ENCODE data around the gene PCNX1.
A peak's percentile ranks its signal among the peaks of the same experiment; 100 is the strongest.
"Not testable (repeated sequence)": the region's sequence is repeated elsewhere in the genome, so short reads cannot be mapped to it uniquely, and the experiment has no call there.

Gene PCNX1

DNA sequence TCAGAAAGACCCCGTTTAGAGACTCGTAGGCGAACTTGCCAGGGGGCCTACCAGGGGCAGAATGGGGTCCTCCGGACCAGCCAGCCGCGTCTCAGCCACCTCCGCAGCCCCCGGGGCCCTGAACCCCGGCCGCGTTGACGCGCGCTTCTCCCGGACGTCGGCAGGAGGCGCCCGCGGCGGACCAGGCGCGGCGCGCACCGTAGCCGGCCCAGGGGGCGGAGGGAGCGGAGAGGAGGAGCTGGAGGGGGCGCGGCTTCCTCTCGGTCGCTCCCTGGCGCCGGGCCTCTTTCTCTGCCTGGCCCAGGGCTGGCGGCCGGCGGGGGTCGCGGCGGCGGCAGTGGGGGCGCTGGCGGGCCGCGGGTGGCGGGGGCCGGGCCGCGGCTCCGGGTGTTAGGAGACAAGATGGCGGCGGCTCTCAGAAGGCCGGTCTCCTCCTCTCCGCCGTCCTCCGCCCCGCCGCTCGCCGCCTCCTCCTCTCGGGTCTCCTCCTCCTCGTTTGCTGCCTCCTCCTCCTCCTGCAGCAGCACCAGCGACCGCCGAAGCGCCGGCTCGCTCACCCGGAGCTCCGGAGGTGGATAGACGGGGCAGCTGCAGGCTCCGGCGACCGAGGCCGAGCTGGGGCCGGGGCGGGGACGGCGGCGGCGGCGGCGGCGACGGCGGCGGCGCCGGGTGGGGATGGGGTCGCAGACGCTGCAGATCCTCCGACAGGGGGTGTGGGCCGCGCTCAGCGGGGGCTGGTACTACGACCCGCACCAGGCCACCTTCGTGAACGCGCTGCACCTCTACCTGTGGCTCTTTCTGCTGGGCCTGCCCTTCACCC lies at the start of gene PCNX1:
Gene PCNX1 (plus strand): TSS at position 284 of the 820 bp plus-strand sequence. CDS start 392 bp downstream, at position 676.
- DNase-seq (ENCODE audit: low read depth in 1 of 2, low spot score in 1 of 2) = peak; percentile 82 to 87

DNA sequence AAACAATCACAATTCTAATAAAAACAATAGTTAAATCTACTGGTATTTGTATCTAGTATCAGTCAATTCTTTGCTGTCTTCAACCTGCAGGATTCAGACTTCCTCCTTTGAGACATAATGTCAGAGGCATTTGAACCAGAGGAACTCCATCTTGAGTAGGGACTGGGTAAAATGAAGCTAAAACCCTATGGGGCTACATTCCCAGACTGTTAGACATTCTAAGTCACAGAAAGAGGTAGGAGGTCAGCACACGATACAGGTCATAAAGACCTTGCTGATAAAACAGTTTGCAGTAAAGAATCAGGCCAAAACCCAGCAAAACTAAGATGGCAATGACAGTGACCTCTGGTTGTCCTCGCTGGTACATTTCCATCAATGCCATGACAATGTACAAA lies 49.8 kb upstream of the PCNX1 start:
- DNase-seq (ENCODE audit: low read depth in 1 of 2, low spot score in 1 of 2) = no peak

DNA sequence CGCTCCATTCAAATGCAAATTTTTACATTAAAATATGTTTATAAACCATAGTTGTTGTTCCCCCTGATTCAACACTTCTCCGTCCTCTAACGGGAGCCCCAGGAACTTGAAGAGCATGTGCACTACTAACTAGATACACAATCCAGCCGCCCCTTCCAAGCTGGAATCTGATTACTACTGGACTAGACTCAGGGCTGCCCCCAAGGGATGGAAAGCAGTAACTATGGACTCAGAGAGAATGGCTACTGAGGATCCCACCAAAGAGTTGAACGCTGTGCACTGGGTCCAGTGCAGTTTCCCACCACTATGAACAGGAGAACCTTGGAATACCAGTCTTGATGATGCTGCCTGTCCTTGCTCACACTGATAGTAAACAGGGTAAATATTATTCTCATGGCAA lies 48.6 kb upstream of the PCNX1 start:
- no peak for DNase-seq (ENCODE audit: low read depth in 1 of 2, low spot score in 1 of 2)

DNA sequence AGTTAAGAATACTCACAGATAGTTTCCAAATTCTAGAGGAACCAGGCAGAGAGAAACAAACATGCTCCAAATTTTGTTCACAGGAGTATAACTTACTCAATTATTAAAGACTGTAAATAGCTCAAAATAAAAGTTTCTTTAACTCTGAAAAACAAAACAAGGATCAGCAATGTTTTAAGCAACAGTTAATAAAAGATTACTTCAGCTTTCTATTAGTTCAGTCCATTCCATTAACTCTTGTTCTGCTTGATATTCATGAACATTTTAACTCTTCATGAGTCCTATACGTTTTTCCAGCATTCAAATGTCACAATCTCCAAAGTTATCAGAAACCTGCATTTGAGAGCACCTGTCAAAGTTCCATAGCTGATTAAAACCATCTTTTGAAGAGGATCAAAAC lies 40.3 kb upstream of the PCNX1 start:
- not testable (repeated sequence) for DNase-seq (ENCODE audit: low read depth in 1 of 2, low spot score in 1 of 2)

DNA sequence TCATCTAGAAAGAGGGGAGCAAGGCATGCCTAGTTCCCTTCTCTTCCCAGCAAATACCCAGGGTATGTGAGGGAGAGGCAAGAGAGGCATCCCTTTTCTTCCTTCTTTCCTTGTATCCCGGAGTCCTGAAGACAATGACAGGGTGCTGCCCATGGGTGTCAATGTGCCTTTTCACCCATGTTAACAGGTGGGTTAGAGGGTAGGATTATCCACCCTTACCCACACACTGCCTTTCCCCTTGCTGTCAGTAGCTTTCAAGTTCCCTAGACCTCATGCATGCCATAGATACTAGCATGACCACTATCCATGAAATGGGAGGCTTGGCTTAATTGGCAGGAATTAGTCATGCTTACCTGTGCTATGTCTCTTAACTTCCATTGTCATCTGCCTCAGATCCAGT lies 36.3 kb upstream of the PCNX1 start:
- DNase-seq (ENCODE audit: low read depth in 1 of 2, low spot score in 1 of 2) = no peak

DNA sequence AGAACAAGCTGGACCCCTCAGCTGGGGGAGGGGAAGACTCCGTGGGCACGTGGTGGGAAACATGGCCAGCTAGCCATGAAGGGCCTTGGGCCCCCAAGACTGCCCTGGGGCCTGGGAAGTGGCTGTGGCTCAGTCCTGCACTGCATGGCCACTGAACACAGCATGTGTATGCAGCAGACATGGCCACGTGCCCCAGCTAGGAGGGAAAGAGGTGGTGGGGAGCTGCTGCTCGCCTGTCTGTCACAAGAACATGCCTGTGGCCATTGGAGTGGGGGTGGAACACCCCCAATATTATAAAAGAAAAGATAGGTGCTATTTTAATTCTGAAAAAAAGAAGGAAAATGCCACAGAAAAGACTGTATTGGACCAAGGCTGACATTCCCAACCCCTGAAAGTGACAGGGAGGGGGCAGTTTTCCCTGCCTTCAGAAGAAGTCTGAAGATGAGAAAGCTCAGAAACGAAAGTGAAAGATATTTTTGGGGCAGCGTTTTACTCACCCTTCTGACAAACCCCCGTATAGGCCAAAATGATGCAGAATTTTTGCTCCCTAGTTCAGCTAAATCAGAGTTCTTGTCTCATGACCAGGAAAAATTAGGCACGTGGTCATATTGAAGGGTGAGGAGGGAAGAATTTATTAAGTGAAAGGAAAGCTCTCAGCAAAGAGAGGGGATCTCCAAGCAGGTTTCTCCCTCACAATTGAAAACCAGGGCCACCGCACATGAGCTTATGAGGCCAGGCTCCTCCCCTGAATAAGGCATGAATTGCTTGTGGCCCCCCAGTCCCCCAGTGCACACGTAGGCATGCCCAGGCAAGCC lies 35.2 kb upstream of the PCNX1 start:
- DNase-seq (ENCODE audit: low read depth in 1 of 2, low spot score in 1 of 2) = no peak

DNA sequence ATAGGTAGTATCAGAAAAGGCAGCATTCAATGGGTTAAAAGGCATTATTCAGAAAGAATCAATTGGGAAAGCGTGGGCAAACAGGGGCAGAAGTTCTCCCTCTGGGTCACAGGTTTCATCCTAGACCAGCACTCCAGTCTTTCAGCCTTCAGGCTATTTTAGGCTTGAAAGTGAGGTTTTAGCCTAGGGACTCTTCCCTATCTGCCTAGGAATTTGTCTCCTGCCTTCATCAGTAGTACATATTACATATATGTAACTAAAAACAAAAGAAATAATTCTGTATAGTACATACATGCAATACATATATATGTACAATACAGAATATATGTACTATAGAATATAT lies 34.6 kb upstream of the PCNX1 start:
- no peak for DNase-seq (ENCODE audit: low read depth in 1 of 2, low spot score in 1 of 2)

DNA sequence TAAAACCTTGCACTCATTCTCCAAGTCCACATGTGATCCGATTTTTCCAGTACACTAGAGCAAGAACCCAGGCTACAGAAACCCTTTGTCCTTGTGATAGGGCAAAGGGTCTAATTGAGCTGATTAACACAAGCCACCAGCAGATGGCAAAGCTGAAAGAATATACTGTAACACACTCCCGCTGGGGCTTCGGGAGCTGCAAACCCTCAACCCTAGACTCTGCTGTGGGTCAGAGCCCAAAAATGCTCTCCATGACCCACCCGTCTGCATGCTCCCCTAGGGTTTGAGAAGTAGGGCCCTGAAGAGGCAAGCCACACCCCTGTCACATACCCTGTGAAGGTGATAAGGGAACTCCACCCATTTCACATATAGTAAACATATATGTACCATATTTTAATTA lies 33.6 kb upstream of the PCNX1 start:
- DNase-seq (ENCODE audit: low read depth in 1 of 2, low spot score in 1 of 2) = no peak

DNA sequence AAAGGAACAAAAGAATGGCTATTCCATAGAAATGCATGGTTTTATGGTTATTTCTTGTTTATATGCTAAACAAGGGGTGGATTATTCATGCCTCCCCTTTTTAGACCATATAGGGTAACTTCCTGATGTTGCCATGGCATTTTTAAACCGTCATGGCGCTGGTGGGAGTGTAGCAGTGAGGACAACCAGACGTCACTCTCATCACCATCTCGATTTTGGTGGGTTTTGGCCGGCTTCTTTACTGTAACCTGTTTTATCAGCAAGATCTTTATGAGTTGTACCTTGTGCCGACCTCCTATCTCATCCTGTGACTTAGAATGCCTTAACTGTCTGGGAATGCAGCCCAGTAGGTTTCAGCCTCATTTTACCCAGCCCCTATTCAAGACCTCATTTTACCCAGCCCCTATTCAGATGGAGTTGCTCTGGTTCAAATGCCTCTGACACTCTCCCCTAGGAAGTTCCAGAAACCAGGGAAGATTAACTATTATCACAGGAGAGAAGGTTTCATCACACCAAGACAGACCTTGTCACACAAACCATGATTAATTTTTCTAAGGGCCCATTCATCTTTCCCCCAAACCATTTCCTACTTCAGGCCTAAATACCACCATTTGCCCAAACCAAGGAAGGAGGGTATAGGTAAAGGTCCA lies 31.3 kb upstream of the PCNX1 start:
- not testable (repeated sequence) for DNase-seq (ENCODE audit: low read depth in 1 of 2, low spot score in 1 of 2)

DNA sequence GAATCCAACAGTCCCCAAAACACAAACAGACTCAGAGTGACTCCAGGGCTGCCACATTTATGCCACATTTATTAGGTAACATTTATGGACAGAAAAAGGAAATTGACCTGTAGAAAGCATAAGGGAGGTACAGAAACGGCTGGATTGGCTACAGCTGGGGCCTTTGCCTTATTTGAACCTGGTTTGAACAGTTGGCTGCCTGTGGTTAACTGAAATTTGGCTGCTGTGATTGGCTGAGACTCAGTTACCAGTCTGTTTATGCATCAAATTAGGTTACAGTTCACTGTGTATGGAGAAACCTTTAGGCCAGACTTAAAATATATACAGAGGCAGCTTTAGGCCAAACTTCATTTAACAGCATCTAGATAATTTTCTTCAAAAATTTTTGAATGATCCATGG lies 27.8 kb upstream of the PCNX1 start:
- DNase-seq (ENCODE audit: low read depth in 1 of 2, low spot score in 1 of 2) = no peak

DNA sequence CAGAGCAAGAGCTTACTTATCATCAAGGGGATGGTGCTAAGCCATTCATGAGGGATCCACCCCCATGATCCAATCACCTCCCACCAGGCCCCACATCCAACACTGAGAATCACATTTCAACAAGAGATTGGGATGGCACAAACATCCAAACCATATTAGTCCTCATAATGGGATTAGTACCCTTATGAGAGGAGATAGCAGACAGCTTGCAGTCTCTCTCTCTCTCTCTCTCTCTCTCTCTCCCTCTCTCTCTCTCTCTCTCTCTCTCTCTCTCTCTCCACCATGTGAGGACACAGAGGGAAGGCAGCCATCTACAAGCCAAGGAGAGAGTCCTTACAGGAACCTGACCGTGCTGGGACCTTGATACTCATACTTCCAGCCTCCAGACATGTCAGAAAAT lies 26.4 kb upstream of the PCNX1 start:
- DNase-seq (ENCODE audit: low read depth in 1 of 2, low spot score in 1 of 2) = not testable (repeated sequence)

DNA sequence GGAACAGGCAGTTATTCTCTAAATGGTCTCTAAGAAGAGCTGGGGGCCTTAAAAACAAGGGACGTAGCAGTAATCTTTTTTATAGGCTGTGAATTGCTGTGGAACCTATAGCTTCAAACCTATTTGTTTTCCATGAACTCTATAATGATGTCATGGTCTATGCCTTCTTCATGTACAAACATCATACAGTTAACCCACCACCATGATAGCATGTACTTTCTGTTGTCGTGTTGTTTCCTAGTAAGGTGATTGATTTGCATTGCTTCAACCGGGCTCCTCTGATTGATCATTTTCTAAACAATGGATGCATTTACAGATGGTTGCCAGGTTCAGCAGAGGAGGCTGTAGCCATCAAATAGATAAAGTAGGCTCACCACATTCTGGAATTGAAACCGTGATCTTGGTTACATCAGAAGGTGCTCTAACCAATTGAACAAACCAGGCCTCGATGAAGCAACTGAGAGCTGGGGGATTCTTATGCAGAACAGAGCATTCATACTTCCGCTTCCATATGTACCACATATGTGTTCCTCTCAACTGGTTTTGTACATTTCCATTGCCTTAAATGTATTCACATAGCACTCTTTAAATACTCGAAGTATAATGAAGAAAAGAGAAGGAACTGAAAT lies 25.6 kb upstream of the PCNX1 start:
- DNase-seq (ENCODE audit: low read depth in 1 of 2, low spot score in 1 of 2) = no peak

DNA sequence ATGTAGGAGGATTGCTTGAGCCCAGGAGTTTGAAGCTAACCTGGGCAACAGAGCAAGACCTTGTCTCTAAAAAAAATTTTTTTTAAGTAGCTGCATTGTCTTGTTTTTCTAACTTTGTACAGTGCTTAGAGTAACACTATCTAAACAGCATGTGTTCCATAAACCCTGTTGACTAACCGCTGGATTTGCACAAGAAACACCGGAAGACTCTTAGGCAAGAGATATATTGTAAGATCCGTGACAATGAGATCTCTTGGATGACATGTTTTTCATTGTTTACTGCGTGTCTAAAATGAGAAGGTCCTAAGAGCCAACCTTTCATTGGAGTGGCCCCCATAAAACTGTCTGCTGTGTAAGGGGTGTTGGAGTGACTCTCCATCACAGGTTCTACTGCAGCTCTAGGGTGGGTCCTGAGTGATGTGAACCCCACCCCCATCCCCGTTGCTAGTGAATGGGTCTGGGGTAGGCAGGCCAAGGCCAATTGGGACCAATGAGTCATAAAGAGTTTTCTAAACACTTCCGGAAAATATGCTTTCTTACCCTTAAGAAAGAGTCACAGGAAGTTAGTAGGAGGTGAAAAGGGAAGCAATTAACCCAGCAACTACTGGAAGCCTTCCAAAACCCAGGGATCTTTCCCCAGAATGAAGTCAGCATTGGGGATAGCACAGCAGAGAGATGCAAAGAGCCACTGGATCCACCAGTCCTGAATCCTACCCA lies 24.3 kb upstream of the PCNX1 start:
- no peak for DNase-seq (ENCODE audit: low read depth in 1 of 2, low spot score in 1 of 2)

DNA sequence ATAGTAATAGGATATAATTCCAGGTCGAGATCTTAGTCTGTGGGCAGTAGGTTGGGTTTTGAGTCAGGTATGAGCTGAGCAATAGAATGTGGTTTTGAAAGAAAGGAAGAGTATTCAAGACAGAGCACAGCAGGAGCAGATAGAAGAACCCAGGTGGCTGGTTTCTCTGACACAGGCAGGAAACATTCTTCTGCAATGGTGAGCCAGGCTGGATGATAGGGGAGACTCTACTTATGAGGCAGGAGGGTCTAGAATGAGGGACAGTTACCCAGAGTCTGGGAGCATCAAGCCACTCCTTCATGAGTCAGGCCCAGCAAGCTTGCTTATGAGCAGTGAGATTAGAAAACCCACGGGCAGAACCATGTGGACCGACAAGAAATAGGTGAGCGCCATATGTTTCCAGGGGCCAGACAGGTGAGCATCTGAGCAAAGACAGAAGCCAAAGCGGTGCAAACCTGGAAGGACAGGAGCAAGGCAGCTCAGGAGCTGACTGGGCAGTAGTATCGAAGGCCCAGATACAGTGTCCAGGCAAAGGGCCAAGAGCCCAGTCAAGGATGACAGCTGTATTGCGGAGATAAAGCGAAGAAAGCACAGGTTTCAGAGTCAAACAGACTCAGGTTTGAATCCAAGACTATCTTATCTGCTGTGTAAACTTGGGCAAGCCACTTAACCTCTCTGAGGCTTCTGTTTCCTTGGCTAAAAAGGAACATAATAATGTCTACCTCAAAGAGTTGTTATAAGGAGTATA lies 22.5 kb upstream of the PCNX1 start:
- no peak for DNase-seq (ENCODE audit: low read depth in 1 of 2, low spot score in 1 of 2)

DNA sequence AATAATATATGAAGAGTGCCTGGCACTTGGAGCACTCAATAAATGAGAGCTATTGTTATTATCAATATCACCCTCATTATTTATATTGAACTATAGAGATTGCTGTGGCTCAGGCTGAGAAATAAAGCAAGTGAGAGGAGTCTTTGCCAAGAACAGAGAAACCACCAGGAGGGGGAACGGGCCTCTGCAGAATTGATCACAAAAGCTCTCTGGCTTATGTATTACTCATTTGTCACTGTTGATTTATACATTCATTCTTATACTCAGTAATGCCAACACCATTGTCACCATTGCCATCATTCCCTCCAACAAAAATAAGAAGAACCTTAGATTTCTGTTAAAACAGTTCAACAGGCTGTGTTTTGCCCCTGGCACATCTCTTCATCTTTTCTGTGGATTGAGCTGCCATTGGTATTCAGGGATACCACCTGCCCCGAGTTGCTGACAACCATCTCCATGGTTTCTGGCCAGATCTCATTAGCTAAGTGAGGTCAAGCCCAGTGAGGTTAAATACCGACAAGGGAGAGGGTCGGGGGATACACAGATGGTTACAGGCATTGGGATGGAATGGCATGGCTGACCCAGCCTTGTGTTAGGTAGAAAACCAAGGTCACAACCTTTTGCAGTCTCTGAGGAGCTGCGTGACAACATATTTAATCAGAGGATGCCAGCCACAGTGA lies 21.8 kb upstream of the PCNX1 start:
- DNase-seq (ENCODE audit: low read depth in 1 of 2, low spot score in 1 of 2) = no peak

DNA sequence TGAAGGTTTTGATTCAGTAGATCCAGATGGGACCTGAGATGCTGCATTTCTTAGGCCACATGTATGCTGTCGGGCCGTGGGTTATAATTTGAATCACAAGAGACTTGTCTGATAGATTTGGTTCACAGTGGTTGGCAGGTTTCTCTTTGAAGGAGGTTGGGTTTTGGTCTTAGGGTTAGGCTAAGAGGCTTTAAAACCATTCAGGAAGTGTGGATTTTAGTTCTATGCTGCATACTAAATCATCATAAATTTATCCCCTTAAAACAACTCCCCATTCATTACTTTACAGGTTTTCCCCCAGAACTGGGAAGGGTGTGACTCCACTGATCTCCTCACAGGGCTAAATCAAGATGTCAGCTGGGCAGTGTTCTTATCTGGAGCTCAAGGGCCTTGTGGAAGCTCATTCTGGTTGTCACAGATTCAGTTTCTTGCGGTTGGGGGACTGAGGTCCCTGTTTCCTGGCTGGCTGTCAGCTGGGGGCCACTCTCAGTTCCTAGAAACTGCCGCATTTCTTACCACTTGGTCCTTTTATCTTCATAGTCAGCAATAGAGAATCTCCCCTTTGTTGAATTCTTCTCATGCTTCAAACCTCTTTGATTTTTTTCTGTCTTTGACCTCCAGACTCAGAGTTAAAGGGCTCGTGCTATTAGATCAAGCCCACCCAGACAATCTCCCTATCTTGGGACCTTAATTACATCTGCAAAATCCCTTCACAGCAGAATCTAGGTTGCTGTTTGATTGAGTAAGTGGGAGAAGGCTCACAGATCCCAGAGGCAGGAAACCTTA lies 20.6 kb upstream of the PCNX1 start:
- DNase-seq (ENCODE audit: low read depth in 1 of 2, low spot score in 1 of 2) = no peak

DNA sequence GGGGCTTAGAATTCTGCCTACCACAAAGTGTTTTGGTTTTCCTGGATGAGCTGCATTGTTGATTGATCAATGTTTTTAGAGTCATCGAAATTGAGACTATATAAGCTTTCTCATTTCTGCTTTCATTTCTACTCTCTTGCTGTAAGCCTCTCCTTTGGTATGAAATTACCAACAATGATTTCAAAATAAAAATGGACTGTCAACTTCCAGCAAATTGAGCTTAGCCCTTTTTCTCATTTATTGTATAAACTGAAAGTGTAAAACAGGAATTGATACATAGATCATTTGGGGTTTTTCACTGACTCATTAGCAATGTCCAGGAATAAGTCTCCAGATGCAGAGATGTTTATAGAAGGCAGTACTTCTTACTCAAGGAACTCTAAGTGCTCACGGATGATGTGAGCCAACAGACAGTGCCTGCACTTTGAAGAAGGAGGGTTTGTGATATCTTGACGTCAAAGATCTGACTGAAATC lies 20.0 kb upstream of the PCNX1 start:
- DNase-seq (ENCODE audit: low read depth in 1 of 2, low spot score in 1 of 2) = no peak

DNA sequence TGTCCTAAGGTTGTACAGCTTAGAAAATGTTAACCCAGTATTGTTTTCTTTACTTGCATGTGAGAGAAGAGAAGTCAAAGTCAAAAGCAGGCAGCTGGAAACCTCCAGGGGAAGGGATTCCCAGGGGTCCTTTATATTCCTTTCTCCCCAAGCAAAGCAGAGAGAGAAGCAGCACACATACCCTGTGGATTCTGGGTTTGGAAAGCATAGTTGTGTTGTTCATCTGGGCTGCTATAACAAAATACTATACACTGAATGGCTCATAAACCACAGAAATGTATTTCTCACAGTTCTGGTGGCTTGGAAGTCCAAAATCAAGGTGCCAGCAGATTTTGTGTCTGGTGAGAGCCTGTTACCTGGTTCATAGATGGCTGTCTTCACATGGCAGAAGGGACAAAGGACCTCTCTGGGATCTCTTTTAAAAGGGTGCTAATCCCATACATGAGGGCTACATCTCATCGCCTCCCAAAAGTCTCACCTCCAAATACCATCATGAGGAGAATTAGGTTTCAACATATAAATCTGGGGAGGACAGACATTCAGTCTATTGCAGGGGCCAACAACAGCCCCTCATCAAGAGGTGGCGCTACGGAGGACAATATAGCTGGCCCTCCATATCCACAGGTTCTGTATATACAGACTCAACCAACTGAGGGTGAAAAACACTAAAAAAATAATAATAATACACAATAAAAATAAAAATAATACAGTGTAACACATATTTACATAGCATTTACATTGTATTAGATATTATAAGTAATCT lies 19.3 kb upstream of the PCNX1 start:
- DNase-seq (ENCODE audit: low read depth in 1 of 2, low spot score in 1 of 2) = no peak
